HG03025 (cell line): ENCODE results near the gene UNC93B1.
"Not testable (repeated sequence)": the region's sequence is repeated elsewhere in the genome, so short reads cannot be mapped to it uniquely, and the experiment has no call there.

ENCODE experiments used
- ATAC-seq: cut with Tn5 transposase; IDR thresholded peaks from one replicate; pipeline ENCODE4 v1.9.1; 2021; ENCODE audit warnings: mild to moderate bottlenecking, moderate library complexity; ENCODE audit not compliant: unreplicated experiment, low FRiP score

Gene UNC93B1

DNA sequence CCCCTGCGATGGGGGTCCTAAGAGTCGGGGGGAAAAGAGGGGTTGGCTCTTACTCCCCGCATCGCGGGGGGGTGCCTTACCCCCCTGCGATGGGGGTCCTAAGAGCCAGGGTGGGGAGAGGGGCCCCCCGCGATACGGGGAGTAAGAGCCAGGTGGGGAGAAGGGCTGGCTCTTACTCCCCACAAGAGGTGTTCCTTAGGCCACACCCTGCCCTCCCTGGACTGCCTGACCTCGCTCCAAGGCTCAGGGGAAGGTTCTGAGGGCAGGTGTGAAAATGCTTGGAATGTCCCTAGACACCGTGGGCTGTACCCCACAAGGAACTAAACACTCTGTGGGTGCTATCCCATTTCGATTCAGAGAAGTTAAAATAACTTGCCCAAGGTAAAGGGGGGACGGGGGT, 7.8 kb downstream of the UNC93B1 start:
- ATAC-seq = no peak

DNA sequence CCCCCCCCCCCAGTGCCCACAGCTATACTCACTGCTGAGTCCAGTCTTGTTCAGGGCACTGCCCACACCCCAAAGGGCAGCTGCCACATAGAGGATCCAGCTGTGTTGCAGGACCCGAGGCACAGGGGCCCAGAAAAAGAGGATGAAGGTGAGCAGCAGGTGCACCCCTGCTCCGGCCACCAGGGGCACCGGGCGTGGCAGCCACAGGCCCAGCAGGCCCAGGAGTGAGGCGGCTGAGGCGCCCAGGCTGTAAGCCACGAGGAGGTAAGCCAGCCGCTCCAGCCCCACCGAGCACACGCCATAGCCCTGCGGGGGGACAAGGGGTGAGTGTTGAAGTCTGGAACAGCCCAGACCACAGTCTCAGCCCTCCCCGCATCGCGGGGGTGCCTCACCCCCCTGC, 8.3 kb downstream of the UNC93B1 start:
- not testable (repeated sequence) for ATAC-seq

DNA sequence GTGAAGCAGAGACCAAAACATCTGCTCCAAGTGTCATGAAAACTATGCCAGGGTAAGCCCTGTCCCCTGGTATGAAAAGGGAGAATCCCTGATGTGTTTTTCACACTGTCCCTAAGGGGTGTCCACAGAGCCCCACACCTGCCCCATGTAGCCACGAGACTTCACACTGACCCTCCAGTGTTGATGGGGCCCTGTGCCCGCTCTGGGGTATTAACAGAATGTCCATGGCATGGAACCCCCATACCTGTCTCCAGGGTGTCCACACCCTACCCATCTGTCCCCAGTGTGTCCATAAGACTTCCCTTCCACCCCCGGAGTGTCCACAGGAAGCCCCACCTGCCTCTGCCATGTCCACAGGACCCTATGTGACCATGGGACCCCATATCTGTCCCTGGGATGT, 8.8 kb downstream of the UNC93B1 start:
- ATAC-seq = not testable (repeated sequence)

DNA sequence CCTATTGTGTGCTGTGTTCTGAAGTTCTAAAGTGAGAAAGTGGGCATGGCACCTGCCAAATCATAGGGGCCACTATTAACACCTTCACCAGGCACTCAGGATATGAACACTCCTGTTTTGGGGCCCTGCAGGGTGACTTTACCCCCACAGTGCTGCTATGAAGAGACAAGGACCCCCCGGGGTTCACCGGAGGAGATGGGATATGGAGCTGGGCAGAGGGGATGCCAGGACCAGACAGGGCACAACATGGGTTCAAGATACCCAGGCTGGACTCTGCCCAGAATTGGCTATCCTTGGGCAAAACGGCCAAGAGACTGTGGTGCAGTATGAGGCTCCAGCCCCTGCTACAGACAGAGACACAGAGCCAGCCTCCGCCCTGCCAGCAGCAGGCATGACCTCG, 9.5 kb downstream of the UNC93B1 start:
- ATAC-seq = not testable (repeated sequence)

DNA sequence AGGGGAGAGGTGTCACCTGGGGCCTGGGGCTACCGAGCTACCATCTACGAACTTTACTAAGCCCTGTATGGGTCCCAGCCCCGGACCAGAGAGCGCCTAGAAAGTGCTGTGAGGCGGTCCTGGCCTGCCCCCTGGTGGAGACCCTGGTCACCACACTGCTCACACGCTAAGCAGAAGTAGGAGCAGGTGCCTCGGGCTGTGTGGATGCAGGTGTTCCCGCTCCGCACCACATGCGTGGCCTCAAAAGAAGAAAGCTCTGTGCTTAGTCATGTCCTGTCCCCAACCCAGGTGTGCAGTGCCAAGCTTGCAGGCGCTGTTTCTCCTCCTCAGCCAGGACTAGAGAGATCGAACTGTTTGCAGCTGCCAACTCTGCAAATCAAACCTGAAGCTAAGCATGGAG, 10.1 kb downstream of the UNC93B1 start:
- not testable (repeated sequence) for ATAC-seq

DNA sequence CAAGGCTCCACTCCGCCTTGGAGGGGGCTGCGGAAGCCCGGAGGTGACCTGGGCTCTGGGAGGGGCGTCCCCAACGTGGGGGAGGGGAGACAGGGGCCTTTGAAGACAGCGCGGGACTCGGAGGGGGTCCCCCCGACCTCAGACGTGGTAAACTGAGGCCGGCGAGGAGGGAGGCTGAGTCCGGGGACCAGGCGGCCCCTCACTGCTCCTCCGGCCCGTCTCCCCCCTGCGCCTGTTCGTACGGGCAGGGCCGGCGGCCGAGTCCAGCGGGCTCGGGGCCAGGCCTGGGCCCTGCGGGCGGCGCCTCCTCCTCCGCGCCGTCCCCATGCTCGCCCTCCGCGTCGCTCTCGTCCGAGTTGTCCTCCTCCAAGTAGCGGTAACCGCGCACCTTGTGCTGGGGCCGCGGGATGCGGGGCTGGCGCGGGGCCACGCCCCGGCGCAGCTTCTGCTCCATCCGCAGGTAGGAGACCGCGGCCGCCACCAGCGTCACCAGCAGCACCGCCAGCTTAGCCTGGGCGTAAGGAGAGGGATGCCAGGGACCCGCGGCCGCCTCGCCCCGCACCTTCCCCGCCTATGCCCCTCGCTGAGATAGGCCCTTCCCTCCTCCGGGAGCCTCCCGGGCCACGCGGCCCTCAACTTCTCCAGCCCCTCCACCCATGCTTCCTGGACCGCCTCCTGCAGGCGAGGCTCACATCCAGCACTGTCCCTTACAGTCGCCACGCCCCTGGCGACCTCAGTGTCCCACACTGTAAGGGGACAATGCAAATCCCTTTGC, 12.4 kb downstream of the UNC93B1 start:
- not testable (repeated sequence) for ATAC-seq

DNA sequence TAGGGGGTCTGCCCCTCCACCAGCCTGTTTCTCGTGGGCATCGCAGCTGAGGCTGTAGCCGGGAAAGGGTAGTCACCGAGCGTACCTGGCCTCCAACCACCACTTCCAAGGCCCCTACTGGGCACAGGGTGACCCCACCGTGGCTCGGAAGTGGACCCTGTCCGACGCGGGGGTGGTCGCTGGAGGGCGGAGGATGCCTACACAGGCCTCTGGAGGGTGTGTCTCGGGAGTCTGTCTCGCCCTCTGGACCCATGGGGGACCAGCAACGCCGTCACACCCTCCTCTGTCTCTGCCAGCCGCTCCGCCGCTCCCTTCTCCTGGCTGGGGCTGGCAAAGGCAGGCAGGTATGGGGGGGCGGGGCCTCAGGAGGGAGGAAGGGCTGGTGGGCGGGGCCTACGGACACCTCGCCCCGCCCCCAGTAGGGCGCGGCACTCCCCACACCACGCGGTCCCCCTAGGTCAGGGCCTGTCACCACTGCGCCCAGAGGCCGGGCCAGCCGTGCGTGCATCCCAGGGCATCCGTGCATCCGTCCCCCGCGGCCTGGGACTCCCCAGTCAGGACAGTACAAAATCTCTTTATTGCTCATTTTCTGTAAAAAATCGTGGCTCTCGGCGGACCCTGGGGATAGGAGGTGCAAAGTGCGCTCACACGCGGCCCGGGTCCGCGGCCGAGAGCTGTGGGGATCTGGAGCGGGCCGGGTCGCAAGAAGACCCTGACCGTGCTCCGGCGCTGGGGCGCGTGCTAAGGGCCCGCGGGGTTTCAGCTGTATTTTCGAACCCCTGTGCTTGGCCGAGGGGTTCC, 13.2 kb downstream of the UNC93B1 start:
- ATAC-seq = not testable (repeated sequence)

DNA sequence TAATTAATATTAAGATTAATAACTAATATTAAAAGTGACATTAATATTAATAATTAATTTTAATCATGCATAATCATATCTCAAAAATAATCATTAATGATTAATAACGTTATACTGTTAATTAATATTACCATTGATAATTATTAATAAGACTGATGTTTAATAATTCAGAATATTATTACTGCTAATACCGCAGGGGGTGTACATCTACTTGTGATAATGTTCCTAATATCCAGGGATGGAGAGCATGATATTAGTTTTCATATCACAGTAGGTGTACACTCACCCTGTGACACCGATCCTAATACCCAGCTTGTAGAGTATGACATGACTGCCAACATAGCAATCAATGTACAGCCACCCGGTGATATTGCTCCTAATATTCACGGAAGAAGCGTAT, 18.6 kb downstream of the UNC93B1 start:
- not testable (repeated sequence) for ATAC-seq

DNA sequence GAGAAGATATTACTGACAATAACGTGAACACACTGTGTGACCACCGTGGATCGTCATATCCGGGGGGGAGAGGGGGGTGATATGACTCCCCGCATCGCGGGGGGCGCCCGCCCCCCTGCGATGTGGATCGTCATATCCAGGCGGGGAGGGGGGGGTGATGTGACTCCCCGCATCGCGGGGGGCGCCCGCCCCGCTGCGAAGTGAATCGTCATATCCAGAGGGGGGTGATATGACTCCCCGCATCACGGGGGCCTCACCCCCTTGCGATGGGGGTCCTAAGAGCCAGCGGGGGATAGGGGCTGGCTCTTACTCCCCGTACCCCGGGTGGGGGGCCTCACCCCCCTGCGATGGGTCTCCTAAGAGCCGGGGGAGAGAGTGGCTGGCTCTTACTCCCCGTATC, 19.9 kb downstream of the UNC93B1 start:
- no peak for ATAC-seq

DNA sequence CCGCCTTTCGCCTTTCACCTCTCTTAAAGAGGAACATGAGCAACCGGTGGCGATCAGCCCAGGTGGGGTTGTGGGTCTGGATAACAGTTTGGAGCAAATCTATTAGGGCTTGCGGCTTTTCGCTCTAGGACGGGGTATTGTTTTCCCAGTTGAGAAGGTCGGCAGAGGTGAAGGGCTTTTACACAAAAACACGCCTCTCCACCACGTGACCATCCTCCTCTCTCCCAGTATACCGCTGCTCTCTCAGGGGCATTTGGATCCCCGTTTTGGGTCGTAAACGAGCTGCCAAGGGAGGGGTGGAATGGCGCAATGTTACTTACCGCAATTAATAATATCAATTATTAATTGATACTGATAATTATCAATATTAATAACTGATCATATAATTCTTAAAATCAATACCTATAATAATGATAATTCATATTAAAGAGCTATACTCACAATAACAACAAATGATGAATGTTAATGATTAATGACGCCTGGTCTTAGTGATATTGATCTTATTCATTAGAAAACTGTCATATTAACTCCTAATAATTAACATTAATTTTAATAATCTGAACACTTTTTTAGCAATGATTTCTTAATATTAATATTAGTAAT, 21.5 kb downstream of the UNC93B1 start:
- not testable (repeated sequence) for ATAC-seq

DNA sequence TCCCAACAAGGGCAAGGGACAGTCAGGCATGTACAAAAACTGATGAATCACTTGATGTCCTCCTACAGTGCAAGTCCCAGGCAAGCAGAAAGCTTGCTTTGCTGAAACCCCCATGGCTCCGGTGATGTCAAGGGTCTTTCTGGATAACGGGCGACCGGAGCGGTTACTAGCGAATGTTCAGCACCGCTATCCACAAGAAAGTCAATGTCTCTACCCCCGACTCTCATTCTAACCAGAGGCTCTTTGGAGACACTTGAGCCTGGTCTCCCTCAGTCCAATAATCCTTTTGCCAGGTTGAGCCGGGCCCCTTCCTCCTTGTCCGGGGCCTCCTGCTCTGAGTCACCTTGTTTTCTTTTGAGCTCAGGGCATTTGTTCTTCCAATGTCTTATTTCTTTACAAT, 22.7 kb downstream of the UNC93B1 start:
- not testable (repeated sequence) for ATAC-seq

DNA sequence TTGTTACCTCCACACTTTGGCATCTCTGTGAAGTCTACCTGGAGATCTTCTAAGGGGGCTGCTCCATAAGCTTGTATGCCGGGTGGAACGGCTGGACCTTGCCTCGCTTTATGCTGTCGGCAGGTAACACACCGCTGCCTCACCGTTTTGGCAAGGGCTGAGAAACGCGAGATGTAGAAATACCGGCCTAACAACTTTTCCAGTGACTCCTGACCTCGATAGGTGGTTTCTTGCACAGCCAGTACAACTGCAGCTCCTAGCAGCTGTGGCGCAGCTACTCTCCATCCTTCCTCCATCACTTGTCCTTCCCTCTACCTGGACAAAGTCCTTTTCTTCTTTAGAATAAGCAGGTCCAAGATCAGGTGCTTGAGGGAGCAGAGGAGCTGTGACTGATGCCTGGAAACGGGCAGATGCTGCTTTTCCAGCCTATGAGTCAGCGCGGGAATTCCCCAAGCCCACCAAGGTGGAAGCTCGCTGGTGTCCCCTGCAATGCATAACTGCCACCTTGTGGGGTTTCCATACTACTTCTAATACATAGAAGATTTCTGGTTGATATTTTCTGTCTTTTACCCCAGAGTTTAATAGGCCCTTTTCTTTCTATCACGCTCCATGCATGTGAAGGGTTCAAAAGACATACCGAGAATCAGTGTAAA, 25.0 kb downstream of the UNC93B1 start:
- ATAC-seq = not testable (repeated sequence)

DNA sequence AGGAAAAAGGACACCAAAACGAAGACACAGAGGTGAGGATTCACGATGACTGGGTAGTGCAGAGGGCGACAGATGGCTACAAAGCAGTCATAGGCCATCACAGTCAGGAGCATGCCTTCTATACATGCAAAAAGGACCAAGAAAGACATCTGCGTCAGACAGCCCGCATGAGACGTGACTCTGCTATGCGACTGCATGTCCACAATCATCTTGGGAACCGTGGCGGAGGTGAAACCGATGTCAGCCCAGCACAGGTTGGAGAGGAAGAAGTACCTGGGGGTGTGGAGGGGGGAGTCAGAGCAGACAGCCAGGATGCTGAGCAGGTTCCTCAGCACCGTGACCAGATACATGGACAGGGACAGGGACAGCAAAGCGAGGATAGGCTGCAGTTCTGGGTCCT, 29.2 kb downstream of the UNC93B1 start:
- ATAC-seq = not testable (repeated sequence)

DNA sequence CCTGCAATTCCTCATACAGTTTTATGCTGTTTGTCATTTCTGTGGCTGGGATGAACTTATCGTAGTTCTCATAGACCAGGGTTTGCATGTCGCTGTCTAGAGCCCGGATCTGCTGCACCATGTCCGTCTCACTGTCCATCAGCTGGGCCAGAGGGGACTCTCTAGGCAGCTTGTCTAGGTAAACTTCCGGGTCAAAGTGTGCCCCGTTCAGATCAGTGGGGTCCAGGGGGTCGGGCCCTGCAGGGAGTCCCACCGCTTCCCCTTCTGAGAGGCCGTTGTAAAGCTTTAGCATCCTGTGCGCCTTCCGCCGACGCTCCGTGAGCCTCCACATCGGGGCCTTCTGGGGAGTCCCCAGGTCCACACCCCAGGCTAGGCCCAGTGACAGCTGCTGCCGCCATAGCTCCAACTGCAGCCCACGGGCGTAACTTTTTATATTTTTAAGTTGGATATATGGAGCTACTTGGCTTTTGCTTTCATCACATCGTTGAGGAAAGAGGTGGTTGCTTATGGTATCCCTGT, 38.0 kb downstream of the UNC93B1 start:
- not testable (repeated sequence) for ATAC-seq

DNA sequence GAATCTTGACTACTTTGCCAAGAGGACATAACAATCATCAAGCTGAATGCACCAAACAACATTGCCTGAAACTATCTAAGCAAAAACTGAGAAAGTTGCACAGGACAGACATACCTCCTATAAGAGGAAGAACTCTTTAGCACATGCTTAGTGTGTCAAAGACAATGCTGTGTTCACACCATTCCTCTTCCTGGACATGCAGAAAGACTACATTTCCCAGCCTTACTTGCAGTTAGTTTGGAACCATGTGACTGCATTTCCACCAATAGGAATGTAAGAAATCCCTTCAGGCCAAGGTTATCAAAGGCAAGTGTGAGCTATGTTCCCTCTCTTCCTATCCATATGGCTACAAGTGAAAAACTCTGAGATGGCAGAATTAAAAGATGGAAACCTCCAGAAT, 39.2 kb downstream of the UNC93B1 start:
- not testable (repeated sequence) for ATAC-seq

DNA sequence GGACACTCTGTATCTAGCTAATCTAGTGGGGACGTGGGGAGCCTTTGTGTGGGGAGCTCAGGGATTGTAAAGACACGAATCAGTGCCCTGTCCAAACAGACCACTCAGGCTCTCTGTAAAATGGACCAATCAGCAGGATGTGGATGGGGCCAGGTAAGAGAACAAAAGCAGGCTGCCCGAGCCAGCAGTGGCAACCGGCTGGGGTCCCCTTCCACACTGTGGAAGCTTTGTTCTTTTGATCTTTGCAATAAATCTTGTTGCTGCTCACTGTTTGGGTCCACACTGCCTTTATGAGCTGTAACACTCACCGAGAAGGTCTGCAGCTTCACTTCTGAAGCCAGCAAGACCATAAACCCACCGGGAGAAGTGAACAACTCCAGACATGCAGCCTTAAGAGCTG, 40.0 kb downstream of the UNC93B1 start:
- not testable (repeated sequence) for ATAC-seq

DNA sequence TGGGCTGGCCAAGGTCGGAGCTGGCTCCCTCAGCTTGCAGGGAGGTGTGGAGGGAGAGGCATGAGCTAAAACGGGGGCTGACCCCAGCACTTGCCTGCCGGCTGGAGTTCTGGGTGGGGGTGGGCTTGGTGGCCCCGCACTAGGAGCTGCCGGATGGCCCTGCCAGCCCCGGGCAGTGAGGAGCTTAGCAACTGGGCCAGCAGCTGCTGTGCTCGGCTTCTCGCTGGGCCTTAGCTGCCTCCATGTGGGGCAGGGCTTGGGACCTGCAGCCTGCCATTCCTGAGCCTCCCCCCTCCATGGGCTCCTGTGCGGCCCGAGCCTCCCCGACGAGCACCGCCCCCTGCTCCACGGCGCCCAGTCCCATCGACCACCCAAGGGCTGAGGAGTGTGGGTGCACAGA, 40.7 kb downstream of the UNC93B1 start:
- ATAC-seq = not testable (repeated sequence)

DNA sequence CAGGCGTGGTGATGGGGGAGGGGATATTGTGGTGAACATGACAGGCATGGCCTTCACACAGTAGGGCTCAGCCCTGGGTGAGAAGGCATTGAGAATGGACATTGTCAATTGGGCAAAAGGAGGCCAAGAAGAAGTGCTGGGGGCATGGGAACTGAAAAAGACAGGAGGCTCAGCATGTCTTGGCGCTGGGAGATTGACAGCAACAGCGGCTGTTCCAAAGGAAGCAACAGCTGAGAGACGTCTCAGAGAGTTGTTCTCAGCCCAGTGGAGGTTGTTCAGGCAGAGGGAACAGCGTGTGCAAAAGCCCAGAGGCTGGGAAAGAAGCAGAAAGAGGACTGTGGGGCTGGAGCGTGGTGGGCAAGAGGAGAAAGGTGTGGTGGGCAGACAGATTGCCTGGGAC, 47.7 kb downstream of the UNC93B1 start:
- ATAC-seq = not testable (repeated sequence)

DNA sequence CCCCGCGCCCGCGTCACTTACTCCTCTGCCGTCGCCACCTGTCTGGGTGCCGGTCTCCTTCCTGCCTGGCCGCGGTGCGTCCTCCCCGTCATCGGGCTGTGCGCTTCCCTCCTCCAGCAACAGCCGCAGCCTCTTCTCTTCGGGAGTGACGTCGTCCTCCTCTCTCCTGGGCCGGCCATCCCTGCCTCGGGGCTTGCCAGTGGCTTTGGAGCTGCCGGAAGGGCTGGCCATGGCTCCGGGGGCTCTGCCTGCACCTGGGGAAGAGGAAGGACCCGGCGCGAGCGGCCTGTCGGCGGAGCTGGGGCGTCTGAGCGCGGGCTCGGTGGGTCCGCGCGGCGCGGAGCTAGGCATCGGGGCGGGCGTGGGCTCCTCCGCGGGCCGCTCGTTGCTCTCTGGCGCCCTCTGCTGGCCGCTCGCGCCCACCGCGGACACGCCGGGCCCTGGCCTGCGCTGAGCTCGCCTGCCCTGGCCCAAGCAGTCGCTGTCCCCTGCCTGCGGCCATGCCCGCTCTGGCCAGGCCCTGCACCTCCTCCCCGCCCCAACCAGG, 48.4 kb downstream of the UNC93B1 start:
- not testable (repeated sequence) for ATAC-seq

DNA sequence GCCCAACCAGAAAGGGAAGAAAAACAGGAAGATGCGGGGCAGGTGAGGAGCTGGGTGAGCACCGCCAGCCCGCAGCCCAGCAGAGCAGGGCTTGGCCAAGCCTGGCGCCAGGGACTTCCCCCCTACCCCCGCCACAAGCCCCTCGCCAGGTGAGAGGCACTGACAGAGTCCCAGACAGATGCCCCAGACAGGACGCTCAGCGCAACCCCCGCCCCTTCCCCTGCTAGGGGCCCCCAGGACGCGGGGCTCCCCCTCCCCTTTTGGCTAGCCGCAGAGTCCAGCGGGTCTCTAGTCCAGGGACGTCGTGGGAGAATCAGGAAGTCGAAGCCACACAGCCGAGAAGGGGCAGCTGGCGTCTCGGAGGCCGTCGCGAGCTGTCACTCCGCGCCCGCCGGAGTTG, 48.9 kb downstream of the UNC93B1 start:
- not testable (repeated sequence) for ATAC-seq
